Thyroid gland (tissue), 4 donors: Measurements from ENCODE around the gene PARM1. TPM values are rescaled to one million over a fixed set of nuclear protein-coding genes. Genes with fewer than 3 reads are reported as not detected.

ENCODE experiments used
- DNase-seq, 2 donors: peaks; one replicate each; pipeline ENCODE4 v3.0.0-alpha.2; 2019
- H3K27ac ChIP-seq, 3 donors: fragments of 200-600 bp; sonication (generic); 1 replicate in 2 of 3; 2 replicates in 1 of 3; pipeline ENCODE4 v1.5.1; 2016 to 2019; ENCODE audit warnings: mild to moderate bottlenecking in 1 of 3, moderate library complexity in 1 of 3
- H3K27me3 ChIP-seq: fragments of 200-600 bp; sonication (generic); one replicate; pipeline ENCODE4 v1.5.1; 2019
- H3K36me3 ChIP-seq, 2 donors: fragments of 200-600 bp; sonication (generic); one replicate each; pipeline ENCODE4 v1.5.1; 2016 to 2019
- H3K4me1 ChIP-seq, 2 donors: fragments of 200-600 bp; sonication (generic); one replicate each; pipeline ENCODE4 v1.5.1; 2017 to 2019
- H3K4me3 ChIP-seq, 3 donors: fragments of 200-600 bp; sonication (generic); replicated peaks in 1 of 3; 1 replicate in 2 of 3; 2 replicates in 1 of 3; pipeline ENCODE4 v1.5.1; 2016; ENCODE audit warnings: mild to moderate bottlenecking in 1 of 3
- H3K9me3 ChIP-seq: fragments of 200-600 bp; sonication (generic); one replicate; pipeline ENCODE4 v1.5.1; 2017
- CTCF ChIP-seq, 6 experiments: fragments of 200-600 bp in 3 of 6; fragments of 450-650 bp in 3 of 6; sonication (generic) in 3 of 6; IDR thresholded peaks; one replicate each; pipeline ENCODE4 v1.5.1; 2016 to 2019; ENCODE audit warnings: antibody characterized with exemption in 6 of 6, mild to moderate bottlenecking in 2 of 6, inconsistent platforms in 1 of 6, moderate library complexity in 1 of 6
- POLR2A ChIP-seq, 2 donors: fragments of 450-650 bp; IDR thresholded peaks; one replicate each; pipeline ENCODE4 v1.6.1; 2017; ENCODE audit warnings: antibody characterized with exemption in 2 of 2, mild to moderate bottlenecking in 2 of 2, moderate library complexity in 1 of 2
- WGBS, 2 donors: methylation state at CpG; one replicate each; pipeline ENCODE4 v1.1.5; 2017; 5-methylcytosine and 5-hydroxymethylcytosine counted together
- intact Hi-C: fragments of 100-400 bp; cut with DNase I; formaldehyde crosslinking; loops from one replicate; pipeline ENCODE4 v1.15.1; 2023
- total RNA-seq, 4 donors: library from RNA; depleted of rRNA; stranded (reverse); fragments of >200 nt; gene quantifications; one replicate each; pipeline ENCODE4 v1.2.3, GENCODE V29; 2016

The PARM1 gene
- total RNA-seq, 4 donors from 2014 or later, result 319 to 575 (median 470) TPM

- 75 to 83% methylated on average over 4 of the region's 4 CpGs for whole genome bisulfite sequencing, 2 donors
- H3K4me3 ChIP-seq, result no peak overlapping the region
Measured at GRCh38 chr4:74893171-74893570, 39.7 kb upstream of the PARM1 start.

GRCh38 chr4:74896595-74896994 is 36.3 kb upstream of the PARM1 start:
- WGBS, 2 donors, result 84 to 85% methylated on average over 3 of the region's 3 CpGs
- intact Hi-C loops, result no loop called here
- TF ChIP-seq CTCF (IDR thresholded peaks at IDR 0.05) (no peak), POLR2A (IDR thresholded peaks at IDR 0.05) (no peak)
- H3K27me3 ChIP-seq, result no peaks in the 10 kb centered on the region
- H3K9me3 ChIP-seq, result no peaks in the 10 kb centered on the region
- DNase-seq, result no peak
- no peaks in the 10 kb centered on the region for H3K36me3 ChIP-seq
- no peak overlapping the region for H3K4me3 ChIP-seq
- H3K27ac ChIP-seq, result no peak overlapping the region
- no peaks in the 10 kb centered on the region for H3K4me1 ChIP-seq

More at GRCh38 chr4:74893171-74893570, 39.7 kb upstream of the PARM1 start:
- H3K4me1 ChIP-seq, result no peaks in the 10 kb centered on the region
- DNase-seq, result no peak
- no peak for TF ChIP-seq POLR2A (IDR thresholded peaks at IDR 0.05)
- TF ChIP-seq CTCF (IDR thresholded peaks at IDR 0.05), result no peak
- no peaks in the 10 kb centered on the region for H3K27me3 ChIP-seq
- H3K27ac ChIP-seq, result no peak overlapping the region
- intact Hi-C loops, result no loop called here
- H3K36me3 ChIP-seq, result no peaks in the 10 kb centered on the region
- H3K9me3 ChIP-seq, result no peaks in the 10 kb centered on the region

- intact Hi-C loops, result no loop called here
- no peak for TF ChIP-seq POLR2A (IDR thresholded peaks at IDR 0.05)
- TF ChIP-seq CTCF (IDR thresholded peaks at IDR 0.05), result no peak
- Histone ChIP-seq H3K27ac (no peak overlapping the region), H3K9me3 (no peaks in the 10 kb centered on the region), H3K27me3 (no peaks in the 10 kb centered on the region), H3K4me3 (no peak overlapping the region), H3K4me1 (no peaks in the 10 kb centered on the region), H3K36me3 (no peaks in the 10 kb centered on the region)
- 85 to 93% methylated on average over 2 of the region's 2 CpGs for WGBS, 2 donors
- no peak for DNase-seq
Measured at GRCh38 chr4:74897386-74897785, 35.5 kb upstream of the PARM1 start.

GRCh38 chr4:74900862-74901261 is 32.1 kb upstream of the PARM1 start:
- TF ChIP-seq POLR2A (IDR thresholded peaks at IDR 0.05) (no peak), CTCF (IDR thresholded peaks at IDR 0.05) (no peak)
- H3K36me3 ChIP-seq, result no peaks in the 10 kb centered on the region
- H3K4me3 ChIP-seq, result no peak overlapping the region
- intact Hi-C loops, result no loop called here
- no peaks in the 10 kb centered on the region for H3K9me3 ChIP-seq
- no peaks in the 10 kb centered on the region for H3K27me3 ChIP-seq
- DNase-seq, result no peak
- no peak overlapping the region for H3K27ac ChIP-seq
- 83 to 90% methylated on average over 2 of the region's 2 CpGs for WGBS, 2 donors
- no peaks in the 10 kb centered on the region for H3K4me1 ChIP-seq

- TF ChIP-seq POLR2A (IDR thresholded peaks at IDR 0.05) (no peak), CTCF (IDR thresholded peaks at IDR 0.05) (no peak)
- Histone ChIP-seq H3K4me1 (no peaks in the 10 kb centered on the region), H3K9me3 (no peaks in the 10 kb centered on the region), H3K27me3 (no peaks in the 10 kb centered on the region), H3K36me3 (no peaks in the 10 kb centered on the region), H3K4me3 (no peak overlapping the region), H3K27ac (no peak overlapping the region)
- no peak for DNase-seq
- intact Hi-C loops, result no loop called here
- WGBS, 2 donors, result 61 to 68% methylated on average over 3 of the region's 3 CpGs
Measured at GRCh38 chr4:74904509-74905065, 28.3 kb upstream of the PARM1 start.
